Adrenal gland (tissue), 12 donors: ENCODE results near the gene LIMK2. TPM values are rescaled to one million over a fixed set of nuclear protein-coding genes. Genes with fewer than 3 reads are reported as not detected.

Experiments used
- DNase-seq, 7 donors: peaks; one replicate each; pipeline ENCODE4 v3.0.0-alpha.2; 2019 to 2020
- H3K27ac ChIP-seq, 5 donors: fragments of 200-600 bp; sonication (generic) in 4 of 5; 1 replicate in 3 of 5; 2 replicates in 2 of 5; pipeline versions ENCODE4 v1.5.1 to v1.8.0; 2016 to 2020; ENCODE audit warnings: mild to moderate bottlenecking in 1 of 5
- H3K27me3 ChIP-seq: fragments of 200-600 bp; 2 replicates; pipeline ENCODE4 v1.8.0; 2021
- H3K36me3 ChIP-seq, 2 donors: fragments of 200-600 bp; replicated peaks in 1 of 2; 1 replicate in 1 of 2; 2 replicates in 1 of 2; pipeline versions ENCODE4 v1.5.1 to v1.8.0; 2018 to 2022
- H3K4me1 ChIP-seq, 2 donors: fragments of 200-600 bp; replicated peaks in 1 of 2; 1 replicate in 1 of 2; 2 replicates in 1 of 2; pipeline versions ENCODE4 v1.5.1 to v1.8.0; 2018 to 2021
- H3K4me3 ChIP-seq, 4 donors: fragments of 200-600 bp; sonication (generic) in 3 of 4; one replicate each; pipeline ENCODE4 v1.5.1; 2016 to 2018
- H3K9me3 ChIP-seq, 3 donors: fragments of 200-600 bp; sonication (generic) in 1 of 3; replicated peaks in 1 of 3; 1 replicate in 2 of 3; 2 replicates in 1 of 3; pipeline versions ENCODE4 v1.5.1 to v1.8.0; 2016 to 2021
- POLR2A ChIP-seq, 2 donors: fragments of 450-650 bp; IDR thresholded peaks; one replicate each; pipeline ENCODE4 v1.6.1; 2017; ENCODE audit warnings: antibody characterized with exemption in 2 of 2, mild to moderate bottlenecking in 2 of 2, moderate library complexity in 1 of 2
- WGBS, 4 donors: extraction: QIAGEN DNeasy Blood & Tissue Kit in 2 of 4; methylation state at CpG; one replicate each; pipeline versions ENCODE4 v1.1.5 to v1.1.7; 2013 to 2017; 5-methylcytosine and 5-hydroxymethylcytosine counted together
- intact Hi-C, 2 donors: fragments of 100-400 bp; cut with DNase I; formaldehyde crosslinking; loops; one replicate each; pipeline versions ENCODE4 v1.14.1 to v1.15.0; 2022 to 2023
- polyA plus RNA-seq, 3 donors: library from polyadenylated mRNA; stranded (reverse); fragments of 200-250 nt in 2 of 3; fragments of 350-450 nt in 1 of 3; fragmentation: Illumina TruSeq in 1 of 3; extraction: RNeasy Lipid Tissue Mini Kit (QIAGEN cat#74804) in 1 of 3; gene quantifications; one replicate each; pipeline ENCODE4 v1.2.3, GENCODE V29; 2013 to 2014
- total RNA-seq, 9 donors: library from RNA; depleted of rRNA in 4 of 9; stranded (reverse); fragments of >200 nt in 4 of 9; fragments of 120-200 nt in 1 of 9; fragmentation: NEBNext Ultra II Directional in 1 of 9; extraction: Animal tissue kit (Norgen Biotek cat#: 25700) in 1 of 9; gene quantifications; one replicate each; pipeline versions ENCODE4 v1.1.0 to v1.2.4, GENCODE V29; 2013 to 2023
- TF ChIP-seq, protein P1 (sequence below), 6 experiments: fragments of 450-650 bp in 4 of 6; fragments of 200-600 bp in 2 of 6; sonication (generic) in 1 of 6; IDR thresholded peaks; 1 replicate in 5 of 6; 2 replicates in 1 of 6; pipeline versions ENCODE4 v1.5.1 to v1.8.0; 2016 to 2021; ENCODE audit warnings: antibody characterized with exemption in 6 of 6, mild to moderate bottlenecking in 2 of 6, moderate library complexity in 1 of 6
- donor health status: healthy with polysubstance abuse.
- donor health status: Bipolar disorder and iron deficiency.
- donor health status: DM: yes; HTN: yes; CAD: no.
- donor health status: DM: no; HTN: no; CAD: no.
- donor health status: DM: no; HTN: no; CAD: no.
- donor health status: DM: yes; HTN: yes; CAD: no.

The LIMK2 gene
- total and polyA plus RNA-seq, 12 donors = 12.6 to 36.1 (median 20.2) TPM

DNA sequence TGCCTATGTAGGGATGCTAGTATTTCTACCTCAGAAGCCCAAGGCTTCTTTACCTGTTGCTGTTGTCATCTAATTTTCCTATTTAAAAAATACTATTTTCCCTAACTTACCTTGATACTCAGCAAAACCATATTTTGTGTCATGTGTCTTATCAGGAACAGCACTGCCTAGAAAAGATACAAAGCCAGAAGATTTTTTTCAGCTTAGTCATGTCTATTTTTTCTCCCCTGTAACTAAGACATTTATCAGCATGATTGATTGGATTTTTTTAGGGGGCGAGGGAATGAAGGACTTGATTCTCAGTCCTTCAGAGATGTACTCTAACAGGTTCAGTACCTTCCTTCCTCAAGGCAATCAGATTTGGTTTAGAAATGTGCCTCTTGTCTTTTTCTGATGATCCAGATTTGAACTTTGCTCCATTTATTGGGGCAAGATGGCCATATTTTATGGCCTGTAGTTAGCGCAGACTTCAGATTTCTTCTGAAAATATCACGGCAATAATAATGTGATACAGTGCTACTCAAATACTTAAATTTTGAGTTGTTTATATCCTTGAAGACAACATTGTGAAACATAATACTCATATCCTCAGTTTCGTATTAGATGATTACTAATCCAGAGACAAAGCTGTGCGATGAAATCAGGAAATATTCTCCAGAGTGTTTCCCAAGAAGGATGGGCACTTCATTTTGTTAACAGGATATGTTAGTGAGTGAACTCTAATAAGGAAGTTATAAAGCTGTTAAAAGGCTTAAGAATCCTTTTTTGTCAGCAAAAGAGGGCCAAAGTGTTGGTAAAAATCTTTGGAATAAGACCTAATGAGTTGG lies 83.9 kb downstream of the LIMK2 start:
- Histone ChIP-seq H3K9me3 (no peaks in the 10 kb centered on the region), H3K27ac (peak overlapping the region; percentile 59 to 96 (median 88)), H3K4me3 (peak overlapping the region in 1 of 4 donors; percentile 9), H3K4me1 (peaks cover 42 to 49% of the 10 kb centered on the region in 2 donors), H3K27me3 (no peaks in the 10 kb centered on the region), H3K36me3 (no peaks in the 10 kb centered on the region)
- peak in 1 of 7 donors; percentile 16 for DNase-seq
- intact Hi-C loops = no loop called here
- 21 to 30% (median 29%) methylated on average over 5 of the region's 5 CpGs for WGBS, 4 donors
- TF ChIP-seq POLR2A (IDR thresholded peaks at IDR 0.05) = no peak
- TF ChIP-seq, protein P1, sequence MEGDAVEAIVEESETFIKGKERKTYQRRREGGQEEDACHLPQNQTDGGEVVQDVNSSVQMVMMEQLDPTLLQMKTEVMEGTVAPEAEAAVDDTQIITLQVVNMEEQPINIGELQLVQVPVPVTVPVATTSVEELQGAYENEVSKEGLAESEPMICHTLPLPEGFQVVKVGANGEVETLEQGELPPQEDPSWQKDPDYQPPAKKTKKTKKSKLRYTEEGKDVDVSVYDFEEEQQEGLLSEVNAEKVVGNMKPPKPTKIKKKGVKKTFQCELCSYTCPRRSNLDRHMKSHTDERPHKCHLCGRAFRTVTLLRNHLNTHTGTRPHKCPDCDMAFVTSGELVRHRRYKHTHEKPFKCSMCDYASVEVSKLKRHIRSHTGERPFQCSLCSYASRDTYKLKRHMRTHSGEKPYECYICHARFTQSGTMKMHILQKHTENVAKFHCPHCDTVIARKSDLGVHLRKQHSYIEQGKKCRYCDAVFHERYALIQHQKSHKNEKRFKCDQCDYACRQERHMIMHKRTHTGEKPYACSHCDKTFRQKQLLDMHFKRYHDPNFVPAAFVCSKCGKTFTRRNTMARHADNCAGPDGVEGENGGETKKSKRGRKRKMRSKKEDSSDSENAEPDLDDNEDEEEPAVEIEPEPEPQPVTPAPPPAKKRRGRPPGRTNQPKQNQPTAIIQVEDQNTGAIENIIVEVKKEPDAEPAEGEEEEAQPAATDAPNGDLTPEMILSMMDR (IDR thresholded peaks at IDR 0.05) = no peak

DNA sequence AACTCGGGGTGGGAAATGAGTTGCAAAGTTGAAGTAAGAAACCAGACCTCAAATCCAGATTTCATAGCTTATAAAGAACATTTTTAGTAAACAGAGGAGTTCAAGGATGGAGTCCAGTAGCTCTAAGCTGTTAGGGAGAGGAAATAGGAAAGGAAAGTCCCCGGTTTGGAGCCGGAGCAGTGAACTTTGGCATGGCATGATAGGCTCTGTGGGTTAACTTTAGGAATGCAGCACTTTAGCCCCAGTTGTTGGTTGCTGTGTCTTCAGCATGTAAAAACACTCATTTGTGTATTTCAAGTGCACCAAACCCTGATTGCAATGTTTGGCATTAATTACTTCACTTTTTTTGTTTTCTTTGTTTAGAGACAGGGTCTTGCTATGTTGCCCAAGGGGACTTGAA lies 88.8 kb downstream of the LIMK2 start:
- 66 to 80% (median 72%) methylated on average over 3 of the region's 3 CpGs for WGBS, 4 donors
- TF ChIP-seq, protein P1 (IDR thresholded peaks at IDR 0.05) = no peak
- no peak for TF ChIP-seq POLR2A (IDR thresholded peaks at IDR 0.05)
- H3K36me3 ChIP-seq = no peaks in the 10 kb centered on the region
- no peaks in the 10 kb centered on the region for H3K9me3 ChIP-seq
- no peak overlapping the region for H3K27ac ChIP-seq
- no peak for DNase-seq
- no peaks in the 10 kb centered on the region for H3K27me3 ChIP-seq
- H3K4me1 ChIP-seq = peaks cover 13 to 14% of the 10 kb centered on the region in 2 donors
- no peak overlapping the region for H3K4me3 ChIP-seq
- intact Hi-C loops = no loop called here

DNA sequence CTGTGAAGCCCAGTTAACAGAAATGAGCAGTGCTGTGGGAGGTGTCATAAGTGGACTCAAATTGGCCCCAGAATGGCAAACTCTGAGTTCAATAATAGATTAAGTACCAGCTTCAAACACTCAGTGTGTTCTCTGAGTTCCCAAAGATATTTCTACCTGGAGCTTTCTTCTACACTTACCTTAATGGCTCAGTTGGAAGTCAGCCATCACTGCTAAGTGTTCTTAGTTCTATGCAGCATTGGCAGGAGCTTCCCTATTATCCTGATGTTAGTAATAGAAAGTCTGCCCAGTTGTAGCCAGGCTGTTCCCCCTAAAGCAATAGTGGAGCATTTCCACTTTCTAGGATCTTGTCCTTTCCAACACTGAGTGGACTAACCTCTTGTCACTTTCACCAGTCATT lies 89.9 kb downstream of the LIMK2 start:
- Histone ChIP-seq H3K27me3 (no peaks in the 10 kb centered on the region), H3K4me1 (peaks cover 2 to 3% of the 10 kb centered on the region in 2 donors), H3K36me3 (no peaks in the 10 kb centered on the region), H3K4me3 (no peak overlapping the region), H3K9me3 (no peaks in the 10 kb centered on the region), H3K27ac (no peak overlapping the region)
- intact Hi-C loops = no loop called here
- DNase-seq = no peak
- TF ChIP-seq, protein P1 (IDR thresholded peaks at IDR 0.05) = no peak
- TF ChIP-seq POLR2A (IDR thresholded peaks at IDR 0.05) = no peak

DNA sequence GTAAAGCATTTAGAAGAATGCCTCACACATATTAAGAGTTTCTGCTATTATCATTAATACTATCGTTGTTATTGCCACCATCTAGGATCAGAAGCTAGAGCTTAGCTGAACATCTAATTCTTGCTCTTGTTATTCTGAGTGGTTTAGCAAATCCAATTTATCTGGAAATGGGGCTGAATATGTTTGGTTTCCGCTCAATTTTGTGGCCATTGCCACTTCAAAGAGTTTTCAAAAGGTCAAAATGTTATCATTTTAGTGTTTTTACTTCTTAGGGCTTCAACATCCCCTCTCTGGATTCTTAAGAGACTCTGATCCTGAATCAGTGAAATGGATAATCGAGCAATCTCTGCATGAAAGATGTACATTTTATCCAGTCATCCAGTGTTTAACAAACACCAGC lies 90.4 kb downstream of the LIMK2 start:
- TF ChIP-seq, protein P1 (IDR thresholded peaks at IDR 0.05) = no peak
- no peak for TF ChIP-seq POLR2A (IDR thresholded peaks at IDR 0.05)
- Histone ChIP-seq H3K4me1 (no peaks in the 10 kb centered on the region), H3K27ac (no peak overlapping the region), H3K4me3 (no peak overlapping the region), H3K36me3 (no peaks in the 10 kb centered on the region), H3K9me3 (no peaks in the 10 kb centered on the region), H3K27me3 (no peaks in the 10 kb centered on the region)
- intact Hi-C loops = no loop called here
- WGBS, 4 donors = 87 to 91% (median 89%) methylated on average over 3 of the region's 3 CpGs
- no peak for DNase-seq
